WI38 (cell line): ENCODE data around the gene NAIF1.
"Not testable (repeated sequence)": the region's sequence is repeated elsewhere in the genome, so short reads cannot be mapped to it uniquely, and the experiment has no call there.

ENCODE experiments used
- H3K4me3 ChIP-seq: 2 replicates; pipeline ENCODE4 v1.5.1; 2011; ENCODE audit warnings: low read depth, mild to moderate bottlenecking, control low read depth, low read length
- TF ChIP-seq, protein P1 (sequence below): IDR thresholded peaks from 2 replicates; pipeline ENCODE4 v1.5.1; 2012; ENCODE audit warnings: low read depth, mild to moderate bottlenecking, control low read depth, low read length

NAIF1 gene

DNA sequence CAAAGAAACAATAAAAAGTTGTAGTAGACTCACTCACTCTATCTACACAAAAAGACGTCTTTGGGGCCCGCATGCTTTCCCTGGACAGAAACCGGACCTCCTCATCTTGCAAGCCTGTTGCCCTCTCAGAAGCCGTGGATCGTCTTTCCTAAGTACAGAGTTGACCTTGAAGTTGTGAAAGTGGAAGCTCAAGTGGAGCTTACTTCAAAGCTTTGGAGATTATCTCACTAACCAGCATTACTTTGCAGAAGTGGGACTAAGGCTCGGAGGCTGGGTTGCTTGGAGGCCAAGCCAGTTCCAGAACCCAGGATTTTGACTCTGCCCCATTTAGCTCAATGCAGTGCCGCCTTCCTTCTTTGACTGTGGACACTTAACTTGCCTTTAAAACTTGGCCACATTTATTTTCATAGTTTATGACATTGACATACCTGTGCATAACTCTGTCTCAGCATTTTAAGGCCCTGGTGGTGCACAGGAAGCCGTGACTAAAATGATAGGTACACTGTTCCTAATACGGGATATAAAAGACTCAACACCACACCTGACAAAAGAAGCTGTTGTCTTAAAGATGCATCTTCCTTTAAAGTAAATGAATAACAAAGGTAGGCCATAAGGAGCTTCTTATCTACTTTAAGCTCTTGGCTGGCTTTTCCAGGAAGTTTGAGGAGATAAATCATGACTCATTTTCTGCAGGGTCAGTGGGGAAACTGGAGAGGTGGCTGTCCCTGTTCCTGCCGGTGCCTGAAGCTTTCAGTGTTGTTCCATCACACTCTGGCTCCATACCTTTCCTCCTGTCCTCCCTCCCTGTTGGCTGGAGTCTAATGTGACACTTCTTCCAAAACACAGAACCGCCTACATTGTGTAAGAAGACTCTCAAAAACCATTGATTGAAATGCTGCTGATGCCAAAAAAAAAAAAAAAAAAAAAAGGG, 11.6 kb upstream of the NAIF1 start:
- H3K4me3 ChIP-seq, result no peak overlapping the region
- TF ChIP-seq, protein P1, sequence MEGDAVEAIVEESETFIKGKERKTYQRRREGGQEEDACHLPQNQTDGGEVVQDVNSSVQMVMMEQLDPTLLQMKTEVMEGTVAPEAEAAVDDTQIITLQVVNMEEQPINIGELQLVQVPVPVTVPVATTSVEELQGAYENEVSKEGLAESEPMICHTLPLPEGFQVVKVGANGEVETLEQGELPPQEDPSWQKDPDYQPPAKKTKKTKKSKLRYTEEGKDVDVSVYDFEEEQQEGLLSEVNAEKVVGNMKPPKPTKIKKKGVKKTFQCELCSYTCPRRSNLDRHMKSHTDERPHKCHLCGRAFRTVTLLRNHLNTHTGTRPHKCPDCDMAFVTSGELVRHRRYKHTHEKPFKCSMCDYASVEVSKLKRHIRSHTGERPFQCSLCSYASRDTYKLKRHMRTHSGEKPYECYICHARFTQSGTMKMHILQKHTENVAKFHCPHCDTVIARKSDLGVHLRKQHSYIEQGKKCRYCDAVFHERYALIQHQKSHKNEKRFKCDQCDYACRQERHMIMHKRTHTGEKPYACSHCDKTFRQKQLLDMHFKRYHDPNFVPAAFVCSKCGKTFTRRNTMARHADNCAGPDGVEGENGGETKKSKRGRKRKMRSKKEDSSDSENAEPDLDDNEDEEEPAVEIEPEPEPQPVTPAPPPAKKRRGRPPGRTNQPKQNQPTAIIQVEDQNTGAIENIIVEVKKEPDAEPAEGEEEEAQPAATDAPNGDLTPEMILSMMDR, result no peak

DNA sequence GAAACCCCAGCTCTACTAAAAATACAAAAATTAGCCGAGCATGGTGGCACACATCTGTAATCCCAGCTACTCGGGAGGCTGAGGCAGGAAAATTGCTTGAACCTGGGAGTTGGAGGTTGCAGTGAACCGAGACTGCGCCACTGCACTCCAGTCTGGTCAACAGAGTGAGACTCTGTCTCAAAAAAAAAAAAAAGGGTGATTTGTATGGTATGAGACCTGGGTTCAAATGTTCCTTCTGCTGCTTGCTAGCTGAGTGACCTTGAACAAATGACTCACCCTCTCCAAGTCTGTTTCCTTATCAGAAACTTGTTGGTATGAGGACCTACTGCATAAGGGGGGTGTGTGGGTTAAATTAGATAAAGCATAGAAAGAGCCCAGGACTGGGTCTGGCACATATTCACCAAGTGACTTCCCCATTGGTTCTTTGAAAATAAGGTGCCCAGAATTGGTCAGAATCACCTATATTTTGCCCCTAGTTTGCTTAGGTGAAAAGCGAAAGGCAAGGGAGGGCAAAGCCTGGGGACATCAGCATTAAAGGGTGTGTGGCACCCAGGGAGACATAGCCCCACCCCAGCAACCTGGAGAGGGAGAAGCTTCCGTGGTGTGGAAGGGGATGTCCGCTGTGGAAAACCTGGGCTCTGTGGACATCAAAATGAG, 10.9 kb upstream of the NAIF1 start:
- no peak overlapping the region for H3K4me3 ChIP-seq
- TF ChIP-seq, protein P1, result no peak

DNA sequence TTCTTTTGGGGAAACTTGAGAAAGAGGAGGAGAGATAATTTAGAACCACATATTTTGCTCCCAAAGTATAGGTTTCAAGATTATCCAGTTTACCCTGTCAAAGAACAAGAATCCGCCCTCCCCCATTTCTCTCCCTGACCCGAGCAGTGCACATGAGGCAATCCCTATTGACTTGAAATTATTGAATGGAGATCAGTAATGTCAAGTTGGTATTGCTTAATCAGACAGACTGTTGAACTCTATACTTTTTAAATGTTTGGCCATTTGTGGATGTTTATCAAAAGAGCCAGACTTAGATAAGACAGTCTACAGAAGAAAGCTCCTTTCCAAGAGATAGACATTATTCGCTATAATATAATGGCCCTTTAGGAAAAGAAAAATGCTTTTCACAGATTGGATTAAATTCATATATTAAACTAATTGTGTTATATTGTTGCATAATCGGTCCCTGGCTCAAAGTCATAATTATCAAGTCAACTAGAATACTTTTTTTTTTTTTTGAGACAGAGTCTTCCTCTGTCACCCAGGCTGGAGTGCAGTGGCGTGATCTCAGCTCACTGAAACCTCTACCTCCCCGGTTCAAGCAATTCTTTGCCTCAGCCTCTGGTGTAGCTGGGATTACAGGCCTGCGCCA, 6.2 kb upstream of the NAIF1 start:
- H3K4me3 ChIP-seq, result no peak overlapping the region
- TF ChIP-seq, protein P1, result no peak

DNA sequence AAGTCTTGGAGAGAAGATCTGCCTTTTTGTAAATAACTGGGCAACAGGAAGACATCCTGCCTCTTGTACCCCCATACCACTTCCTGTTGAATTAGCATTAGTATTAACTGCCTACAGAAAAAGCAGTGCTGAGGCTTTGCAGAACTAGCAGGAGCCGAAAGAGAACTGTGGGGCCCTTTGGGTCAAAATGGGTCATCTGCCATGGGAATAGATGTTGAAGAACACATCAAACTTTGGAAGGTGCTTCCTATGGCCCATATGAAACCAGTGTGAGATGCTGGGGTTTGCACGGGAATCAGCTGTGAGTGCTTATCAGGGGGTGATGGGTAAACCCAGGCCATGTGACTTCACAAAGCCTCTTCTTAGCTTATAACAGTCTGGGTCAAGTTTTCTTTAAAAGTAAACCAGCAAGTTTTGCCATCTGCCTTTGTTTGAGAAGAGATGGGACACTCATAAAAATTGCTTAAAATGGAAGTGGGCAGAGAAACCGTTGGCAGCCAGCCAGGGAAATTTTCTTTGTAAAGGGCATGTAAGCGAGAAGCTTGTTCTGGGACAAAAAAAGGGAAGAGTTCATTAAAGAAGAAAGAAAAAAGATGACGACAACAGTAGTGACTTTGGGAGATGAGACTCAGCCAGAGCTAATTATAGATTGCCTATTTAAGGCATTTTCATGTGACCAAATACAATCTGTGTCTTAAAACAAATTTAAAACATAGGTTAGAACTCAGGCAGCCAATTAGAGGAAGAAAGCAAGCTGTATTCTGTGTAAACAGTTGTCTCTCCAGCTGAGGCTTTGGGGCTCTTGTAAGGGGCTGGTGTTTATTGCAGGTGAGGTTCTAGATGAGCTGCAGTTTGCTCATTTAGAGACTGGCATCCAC, 5.3 kb upstream of the NAIF1 start:
- TF ChIP-seq, protein P1, result no peak
- H3K4me3 ChIP-seq, result peak overlapping the region; percentile 0; the same call in 1 of the 2 replicates

DNA sequence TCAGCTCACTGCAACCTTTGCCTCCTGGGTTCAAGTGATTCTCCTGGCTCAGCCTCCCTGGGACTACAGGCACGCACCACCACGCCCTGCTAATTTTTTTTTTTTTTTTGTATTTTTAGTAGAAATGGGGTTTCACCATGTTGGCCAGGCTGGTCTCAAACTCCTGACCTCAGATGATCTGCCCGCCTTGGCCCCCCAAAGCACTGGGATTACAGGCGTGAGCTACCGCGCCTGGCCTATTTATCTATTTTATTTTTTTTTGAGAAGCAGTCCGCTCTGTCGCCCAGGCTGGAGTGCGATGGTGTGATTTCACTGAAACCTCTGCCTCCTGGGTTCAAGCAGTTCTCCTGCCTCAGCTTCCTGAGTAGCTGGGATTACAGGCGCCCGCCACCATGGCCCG, 4.4 kb upstream of the NAIF1 start:
- not testable (repeated sequence) for H3K4me3 ChIP-seq

DNA sequence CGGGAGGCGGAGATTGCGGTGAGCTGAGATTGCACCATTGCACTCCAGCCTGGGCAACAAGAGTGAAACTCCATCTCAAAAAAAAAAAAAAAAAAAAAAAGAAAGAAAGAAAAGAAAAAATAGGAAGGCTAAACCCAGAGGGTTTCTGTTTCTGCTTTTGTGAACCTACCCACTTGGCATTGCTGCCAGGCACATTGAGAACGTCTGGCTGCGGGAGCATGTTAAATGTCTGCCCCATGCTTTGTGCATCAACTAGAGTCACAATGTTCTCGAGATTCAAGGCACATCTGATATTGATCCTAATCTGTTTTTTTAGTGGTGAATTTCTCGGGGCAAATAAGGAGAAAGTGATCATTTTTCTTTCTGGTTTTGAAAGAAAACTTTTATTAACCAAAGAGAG, 3.8 kb upstream of the NAIF1 start:
- no peak overlapping the region for H3K4me3 ChIP-seq
- TF ChIP-seq, protein P1, result no peak

DNA sequence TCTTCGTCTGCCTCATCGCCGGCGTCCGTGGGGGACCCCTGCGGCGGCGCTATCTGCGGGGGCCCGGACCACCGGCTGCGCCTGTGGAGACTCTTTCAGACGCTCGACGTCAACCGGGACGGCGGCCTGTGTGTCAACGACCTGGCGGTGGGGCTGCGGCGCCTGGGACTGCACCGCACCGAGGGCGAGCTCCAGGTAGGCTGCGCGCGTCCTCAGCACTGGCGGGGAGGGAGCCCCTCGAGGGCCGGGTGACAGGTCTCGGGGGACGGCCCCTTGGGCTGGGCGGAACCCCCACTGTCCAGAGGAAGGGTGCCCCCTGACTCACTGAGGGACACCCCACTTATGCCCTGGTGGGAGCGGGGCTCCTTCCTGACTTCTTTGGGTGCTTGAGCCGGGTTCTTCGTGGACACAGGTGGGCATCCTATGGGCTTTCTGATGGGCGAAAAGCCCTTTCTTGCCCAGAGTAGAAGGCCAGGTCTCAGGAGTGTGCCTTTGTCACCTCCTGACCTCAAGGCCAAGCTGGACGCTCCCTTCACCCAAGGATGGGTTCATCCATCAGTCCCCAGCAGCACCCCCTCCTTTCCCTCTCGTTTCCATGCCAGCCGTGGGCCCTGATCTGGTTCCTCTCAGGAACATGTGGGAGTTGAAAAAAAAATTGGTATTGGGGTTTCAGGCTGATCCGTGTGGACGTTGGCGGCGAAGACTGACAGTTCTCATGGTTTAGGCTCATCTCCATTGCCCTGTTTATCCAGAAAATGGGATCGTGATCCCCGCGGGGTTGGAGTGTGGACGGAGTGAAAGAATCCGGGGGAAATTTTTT, 1.5 kb upstream of the NAIF1 start:
- TF ChIP-seq, protein P1, result no peak
- H3K4me3 ChIP-seq, result peak overlapping the region; percentile 89
